ENCODE results near the gene H3-3A. TPM values are rescaled to one million over a fixed set of nuclear protein-coding genes. Genes with fewer than 3 reads are reported as not detected.

The H3-3A gene
- total RNA-seq, 3 donors from 2014 or later: 466 to 839 (median 627) TPM

DNA sequence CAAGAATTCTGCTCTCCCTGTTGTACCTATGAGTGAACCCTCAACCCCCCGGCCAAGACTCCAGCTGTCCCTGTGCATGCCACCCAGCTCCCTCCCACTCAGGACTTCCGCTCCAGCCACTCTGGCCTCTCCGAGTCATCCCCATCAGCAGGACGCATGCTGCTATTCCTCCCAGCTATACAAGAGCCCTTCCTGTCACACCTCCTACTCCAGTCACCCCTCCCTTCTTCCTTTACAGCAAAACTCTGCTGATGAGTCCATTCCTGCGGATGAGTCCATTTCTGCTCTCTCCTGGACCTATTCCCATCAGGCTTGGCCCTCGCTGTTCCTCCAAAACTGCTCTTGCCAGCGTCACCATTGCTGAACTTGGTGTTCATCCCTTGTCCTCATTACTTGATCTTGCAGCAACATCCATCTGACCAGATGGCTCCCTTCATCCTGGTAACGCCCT, 42.2 kb downstream of the H3-3A start:
- H3K4me3 ChIP-seq: no peak overlapping the region
- intact Hi-C loops (cut with DNase I, micrococcal nuclease): no loop called here
- DNase-seq (peak in 1 of 3 donors; percentile 23), ATAC-seq (no peak)
- H3K4me1 ChIP-seq (ENCODE audit: low read depth): peaks cover 13% of the 10 kb centered on the region
- H3K36me3 ChIP-seq (ENCODE audit: low read depth): no peaks in the 10 kb centered on the region
- no peaks in the 10 kb centered on the region for H3K9me3 ChIP-seq
- TF ChIP-seq, protein P1, sequence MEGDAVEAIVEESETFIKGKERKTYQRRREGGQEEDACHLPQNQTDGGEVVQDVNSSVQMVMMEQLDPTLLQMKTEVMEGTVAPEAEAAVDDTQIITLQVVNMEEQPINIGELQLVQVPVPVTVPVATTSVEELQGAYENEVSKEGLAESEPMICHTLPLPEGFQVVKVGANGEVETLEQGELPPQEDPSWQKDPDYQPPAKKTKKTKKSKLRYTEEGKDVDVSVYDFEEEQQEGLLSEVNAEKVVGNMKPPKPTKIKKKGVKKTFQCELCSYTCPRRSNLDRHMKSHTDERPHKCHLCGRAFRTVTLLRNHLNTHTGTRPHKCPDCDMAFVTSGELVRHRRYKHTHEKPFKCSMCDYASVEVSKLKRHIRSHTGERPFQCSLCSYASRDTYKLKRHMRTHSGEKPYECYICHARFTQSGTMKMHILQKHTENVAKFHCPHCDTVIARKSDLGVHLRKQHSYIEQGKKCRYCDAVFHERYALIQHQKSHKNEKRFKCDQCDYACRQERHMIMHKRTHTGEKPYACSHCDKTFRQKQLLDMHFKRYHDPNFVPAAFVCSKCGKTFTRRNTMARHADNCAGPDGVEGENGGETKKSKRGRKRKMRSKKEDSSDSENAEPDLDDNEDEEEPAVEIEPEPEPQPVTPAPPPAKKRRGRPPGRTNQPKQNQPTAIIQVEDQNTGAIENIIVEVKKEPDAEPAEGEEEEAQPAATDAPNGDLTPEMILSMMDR (IDR thresholded peaks at IDR 0.05): no peak

DNA sequence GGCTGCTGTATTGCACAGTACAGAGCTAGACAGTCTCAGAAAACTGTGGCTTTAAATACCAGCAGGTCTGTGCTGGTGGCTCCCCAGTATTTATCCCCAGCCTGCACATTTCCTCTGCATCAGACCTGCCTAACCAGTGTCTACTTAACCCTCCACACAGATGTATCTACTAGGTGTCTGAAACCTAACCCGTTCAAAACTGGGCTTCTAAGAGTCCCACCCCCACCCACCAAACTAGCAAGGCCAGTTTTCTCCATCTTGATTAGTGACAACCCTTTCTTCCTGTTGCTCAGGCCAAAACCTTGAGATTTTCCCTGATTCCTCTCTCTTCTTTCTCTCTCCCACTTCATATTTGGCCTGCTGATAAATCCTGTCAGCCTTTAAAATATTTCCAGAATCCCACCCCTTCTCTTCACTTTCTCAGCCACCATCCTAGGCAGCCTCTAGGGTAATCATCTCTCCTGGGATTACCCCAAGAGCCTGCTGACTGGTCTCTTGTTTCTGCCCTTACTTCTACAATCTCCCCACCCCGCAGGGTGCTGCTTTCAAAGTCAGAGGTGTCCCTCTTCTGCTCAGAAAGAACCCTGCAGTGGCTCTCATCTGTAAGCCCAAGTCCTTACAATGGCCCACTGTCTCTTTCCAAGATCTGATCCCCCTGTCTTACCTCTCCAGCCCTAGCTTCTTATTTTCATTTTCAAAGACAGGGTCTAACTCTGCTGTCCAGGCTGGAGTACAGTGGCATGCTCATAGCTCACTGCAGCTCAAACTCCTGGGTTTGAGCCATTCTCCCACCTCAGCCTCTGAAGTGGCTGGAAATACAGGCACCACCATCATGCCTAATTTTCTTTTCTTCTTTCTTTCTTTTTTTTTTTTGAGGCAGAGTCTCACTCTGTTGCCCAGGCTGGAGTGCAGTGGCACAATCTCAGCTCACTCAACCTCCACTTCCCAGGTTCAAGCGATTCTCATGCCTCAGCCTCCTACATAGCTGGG, 45.2 kb downstream of the H3-3A start:
- Histone ChIP-seq H3K4me1 (ENCODE audit: low read depth) (peaks cover 20% of the 10 kb centered on the region), H3K36me3 (ENCODE audit: low read depth) (no peaks in the 10 kb centered on the region), H3K9me3 (no peaks in the 10 kb centered on the region), H3K4me3 (no peak overlapping the region)
- intact Hi-C loops (cut with DNase I, micrococcal nuclease): no loop called here
- TF ChIP-seq, protein P1 (IDR thresholded peaks at IDR 0.05): no peak
- ATAC-seq: no peak
- no peak for DNase-seq

DNA sequence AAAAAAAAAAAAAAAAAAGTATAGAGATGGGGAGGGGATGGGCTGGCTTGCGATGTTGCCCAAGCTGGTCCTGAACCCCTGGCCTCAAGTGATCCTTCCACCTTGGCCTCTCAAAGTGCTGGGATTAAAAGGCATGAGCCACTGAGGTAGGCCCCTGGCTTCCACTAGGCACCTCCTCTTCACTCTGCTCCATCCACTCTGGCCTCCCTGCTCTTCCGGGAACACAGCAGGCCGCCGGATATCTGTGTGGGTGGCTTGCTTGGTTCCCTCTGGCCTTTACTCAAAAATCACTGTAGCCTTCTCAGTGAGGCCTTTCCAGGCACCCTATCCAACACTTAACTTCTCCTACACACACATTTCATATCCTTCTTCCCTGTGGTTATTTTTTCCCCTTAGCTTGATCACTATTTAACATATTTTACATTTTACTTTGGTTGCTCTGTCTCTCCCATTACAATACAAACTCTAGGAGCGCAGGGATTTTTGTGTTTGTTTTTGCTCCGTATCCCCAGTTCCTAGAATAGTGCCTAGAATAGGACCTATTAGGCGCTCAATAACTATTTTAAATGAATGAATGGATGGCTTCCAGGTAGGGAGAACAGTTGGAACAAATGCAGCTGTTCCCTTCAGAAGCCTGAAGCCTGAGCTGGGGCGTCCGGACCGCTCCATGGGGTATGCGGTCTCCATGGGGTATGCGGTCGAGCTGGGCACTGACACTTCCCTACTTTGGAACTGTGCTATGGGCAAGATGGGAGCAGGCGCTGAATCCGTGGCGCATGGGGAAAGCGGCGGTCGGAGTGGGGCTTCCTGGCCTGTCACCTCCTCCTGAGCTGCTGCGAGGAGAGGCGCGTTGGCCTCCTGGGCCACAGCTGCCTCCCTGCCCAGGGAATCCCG, 46.7 kb downstream of the H3-3A start:
- TF ChIP-seq, protein P1 (IDR thresholded peaks at IDR 0.05): no peak
- intact Hi-C loops (cut with DNase I, micrococcal nuclease): no loop called here
- Histone ChIP-seq H3K9me3 (no peaks in the 10 kb centered on the region), H3K36me3 (ENCODE audit: low read depth) (no peaks in the 10 kb centered on the region), H3K4me3 (peak overlapping the region; percentile 50), H3K4me1 (ENCODE audit: low read depth) (peaks cover 20% of the 10 kb centered on the region)
- peak; percentile 22 for ATAC-seq
- peak in 1 of 3 donors; percentile 45 for DNase-seq

DNA sequence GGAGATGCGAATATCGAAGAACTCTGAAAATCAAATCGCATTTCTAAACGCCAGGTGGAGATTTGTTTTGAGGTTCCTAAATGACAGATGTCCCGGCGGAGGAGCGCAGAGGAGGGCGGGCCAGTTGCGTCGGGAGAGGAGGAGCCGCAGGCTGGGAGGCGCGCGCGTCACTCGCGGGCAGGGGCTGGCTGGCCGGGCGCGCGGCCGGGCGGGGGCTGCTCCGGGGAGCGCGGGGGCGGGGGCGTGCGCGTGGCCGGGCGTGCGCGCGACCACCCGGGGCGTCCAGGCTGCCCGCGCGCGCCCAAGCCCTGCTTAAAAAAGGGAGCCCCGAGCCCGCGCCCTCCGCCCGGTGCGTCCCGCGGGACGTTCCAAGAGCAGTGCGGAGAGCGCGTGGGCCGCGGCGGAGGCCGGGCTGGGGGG, 47.3 kb downstream of the H3-3A start:
- H3K9me3 ChIP-seq: no peaks in the 10 kb centered on the region
- peak; percentile 88 for ATAC-seq
- TF ChIP-seq, protein P1 (IDR thresholded peaks at IDR 0.05): no peak

More for the DNA sequence above, 47.3 kb downstream of the H3-3A start:
- peak; percentile 91 to 94 (median 91) for DNase-seq
- H3K4me1 ChIP-seq (ENCODE audit: low read depth): peaks cover 20% of the 10 kb centered on the region
- H3K36me3 ChIP-seq (ENCODE audit: low read depth): no peaks in the 10 kb centered on the region
- peak overlapping the region; percentile 50 for H3K4me3 ChIP-seq
- intact Hi-C loops (cut with DNase I, micrococcal nuclease): no loop called here
